CD4-positive, CD25-positive, alpha-beta regulatory T cell (primary cell): ENCODE measurements around the gene NCAPH2. TPM values are rescaled to one million over a fixed set of nuclear protein-coding genes. Genes with fewer than 3 reads are reported as not detected.

Source experiments
- ATAC-seq, 2 donors: fragments of 150-1000 bp; cut with Tn5 transposase; one replicate each; pipeline ENCODE4 v1.10.0; 2021; ENCODE audit warnings: low read depth in 2 of 2, moderate number of reproducible peaks in 2 of 2, moderate library complexity in 1 of 2
- DNase-seq, 3 donors: peaks; one replicate each; pipeline versions ENCODE4 v3.0.0 to v3.0.0-alpha.2; 2012 to 2022; ENCODE audit warnings: mixed read lengths in 1 of 3
- H3K27ac ChIP-seq: one replicate; pipeline ENCODE4 v1.7.0; 2013; ENCODE audit warnings: mild to moderate bottlenecking, low read length; ENCODE audit not compliant: insufficient read depth, poor library complexity, severe bottlenecking
- H3K27me3 ChIP-seq: one replicate; pipeline ENCODE4 v1.7.0; 2013; ENCODE audit warnings: low read length; ENCODE audit not compliant: control insufficient read depth, insufficient read depth
- H3K36me3 ChIP-seq: one replicate; pipeline ENCODE4 v1.7.0; 2013; ENCODE audit warnings: mild to moderate bottlenecking, low read length, moderate library complexity; ENCODE audit not compliant: control insufficient read depth, insufficient read depth
- H3K4me1 ChIP-seq: 2 replicates; pipeline ENCODE4 v1.7.0; 2013; ENCODE audit warnings: mild to moderate bottlenecking, low read length; ENCODE audit not compliant: insufficient read depth, control insufficient read depth, poor library complexity, severe bottlenecking
- H3K4me3 ChIP-seq: one replicate; pipeline ENCODE4 v1.7.0; 2013; ENCODE audit warnings: low read depth, mild to moderate bottlenecking, low read length, moderate library complexity
- H3K9me3 ChIP-seq, 2 experiments: 1 replicate in 1 of 2; 2 replicates in 1 of 2; pipeline ENCODE4 v1.7.0; 2013; ENCODE audit warnings: low read length in 2 of 2, mild to moderate bottlenecking in 1 of 2, moderate library complexity in 1 of 2; ENCODE audit not compliant: control insufficient read depth in 2 of 2
- H3K27ac Mint-ChIP-seq, 3 donors: one replicate each; pipeline ENCODE4 v1.8.0; 2020 to 2022; ENCODE audit warnings: mild to moderate bottlenecking in 3 of 3, mixed read lengths in 3 of 3, moderate library complexity in 2 of 3
- H3K27me3 Mint-ChIP-seq: one replicate; pipeline ENCODE4 v1.8.0; 2022; ENCODE audit warnings: mild to moderate bottlenecking, mixed read lengths
- H3K36me3 Mint-ChIP-seq: one replicate; pipeline ENCODE4 v1.8.0; 2020; ENCODE audit warnings: mixed read lengths
- H3K4me1 Mint-ChIP-seq, 4 donors: one replicate each; pipeline ENCODE4 v1.8.0; 2020 to 2022; ENCODE audit warnings: mixed read lengths in 4 of 4, mild to moderate bottlenecking in 1 of 4
- H3K4me3 Mint-ChIP-seq, 4 donors: one replicate each; pipeline ENCODE4 v1.8.0; 2020 to 2022; ENCODE audit warnings: mild to moderate bottlenecking in 4 of 4, mixed read lengths in 4 of 4, moderate library complexity in 3 of 4
- H3K9me3 Mint-ChIP-seq, 7 donors: one replicate each; pipeline ENCODE4 v1.8.0; 2020 to 2022; ENCODE audit warnings: mixed read lengths in 7 of 7, mild to moderate bottlenecking in 3 of 7, moderate library complexity in 2 of 7
- polyA plus RNA-seq, 4 donors: library from polyadenylated mRNA; unstranded; fragments of 300-500 nt; fragmentation: Illumina TruSeq; gene quantifications; one replicate each; pipeline ENCODE4 v1.2.3, GENCODE V29; 2021
- total RNA-seq: library from RNA; stranded (reverse); gene quantifications from one replicate; pipeline ENCODE4 v1.2.3, GENCODE V29; 2022

The NCAPH2 gene
- total and polyA plus RNA-seq, 5 donors from 2014 or later: 35.8 to 112 (median 41.7) TPM

- H3K36me3 Mint-ChIP-seq: no peaks in the 10 kb centered on the region
- Histone ChIP-seq H3K36me3 (no peaks in the 10 kb centered on the region), H3K9me3 (no peaks in the 10 kb centered on the region), H3K27ac (peak overlapping the region; percentile 96), H3K4me1 (peaks cover 72% of the 10 kb centered on the region), H3K27me3 (no peaks in the 10 kb centered on the region), H3K4me3 (no peak overlapping the region)
- DNase-seq (peak in 1 of 3 donors; percentile 16), ATAC-seq (no peak)
- H3K4me3 Mint-ChIP-seq: peak overlapping the region; percentile 62 to 94 (median 78)
- no peaks in the 10 kb centered on the region for H3K9me3 Mint-ChIP-seq
- peaks cover 0 to 48% (median 28%) of the 10 kb centered on the region in 4 donors for H3K4me1 Mint-ChIP-seq
- H3K27ac Mint-ChIP-seq: peak overlapping the region in 1 of 3 donors; percentile 89
- no peaks in the 10 kb centered on the region for H3K27me3 Mint-ChIP-seq
Observed at GRCh38 chr22:50529416-50529896, 21.4 kb downstream of the NCAPH2 start.

- Mint-ChIP-seq H3K4me1 (peaks cover 0 to 48% (median 25%) of the 10 kb centered on the region in 4 donors), H3K27me3 (no peaks in the 10 kb centered on the region), H3K36me3 (no peaks in the 10 kb centered on the region), H3K4me3 (peak within 1 kb of the TSS; percentile 91 to 96 (median 93)), H3K9me3 (no peaks in the 10 kb centered on the region), H3K27ac (peak within 1 kb of the TSS; percentile 92 to 99 (median 98))
- Histone ChIP-seq H3K27ac (peak within 1 kb of the TSS; percentile 96), H3K4me3 (no peak within 1 kb of the TSS), H3K9me3 (no peaks in the 10 kb centered on the region), H3K27me3 (no peaks in the 10 kb centered on the region), H3K4me1 (peaks cover 66% of the 10 kb centered on the region), H3K36me3 (no peaks in the 10 kb centered on the region)
- DNase-seq (peak; percentile 59 to 84 (median 67)), ATAC-seq (peak; percentile 4 to 10)
Observed at GRCh38 chr22:50529897-50530579, 22.0 kb downstream of the NCAPH2 start, which contains the start of gene TYMP. Gene TYMP (minus strand): TSS chr22:50530012. CDS start chr22:50529709, 303 bp downstream.

- Mint-ChIP-seq H3K9me3 (no peaks in the 10 kb centered on the region), H3K4me1 (peaks cover 0 to 48% (median 25%) of the 10 kb centered on the region in 4 donors), H3K27me3 (no peaks in the 10 kb centered on the region), H3K36me3 (no peaks in the 10 kb centered on the region), H3K4me3 (peak overlapping the region; percentile 91 to 96 (median 92)), H3K27ac (peak overlapping the region; percentile 75 to 92 (median 85))
- no peaks in the 10 kb centered on the region for H3K9me3 ChIP-seq
- no peaks in the 10 kb centered on the region for H3K36me3 ChIP-seq
- peak overlapping the region; percentile 96 for H3K27ac ChIP-seq
- peaks cover 65% of the 10 kb centered on the region for H3K4me1 ChIP-seq
- DNase-seq (peak in 1 of 3 donors; percentile 15), ATAC-seq (no peak)
- H3K27me3 ChIP-seq: no peaks in the 10 kb centered on the region
- H3K4me3 ChIP-seq: no peak overlapping the region
Observed at GRCh38 chr22:50530580-50530876, 22.5 kb downstream of the NCAPH2 start.

- H3K4me1 ChIP-seq: peaks cover 65% of the 10 kb centered on the region
- H3K27ac Mint-ChIP-seq: peak overlapping the region; percentile 92 to 99 (median 98)
Observed at GRCh38 chr22:50530877-50531545, 23.0 kb downstream of the NCAPH2 start.

GRCh38 chr22:50531546-50531961, 23.5 kb downstream of the NCAPH2 start:
- H3K4me1 ChIP-seq: peaks cover 61% of the 10 kb centered on the region
- no peaks in the 10 kb centered on the region for H3K27me3 ChIP-seq
- peak overlapping the region; percentile 66 for H3K4me3 ChIP-seq
- Mint-ChIP-seq H3K9me3 (no peaks in the 10 kb centered on the region), H3K36me3 (no peaks in the 10 kb centered on the region), H3K27ac (peak overlapping the region; percentile 92 to 99 (median 98)), H3K4me1 (peaks cover 0 to 53% (median 25%) of the 10 kb centered on the region in 4 donors), H3K27me3 (no peaks in the 10 kb centered on the region), H3K4me3 (peak overlapping the region; percentile 91 to 96 (median 92))
- no peaks in the 10 kb centered on the region for H3K36me3 ChIP-seq
- ATAC-seq (peak; percentile 61 to 63), DNase-seq (peak; percentile 48 to 86 (median 61))
- no peaks in the 10 kb centered on the region for H3K9me3 ChIP-seq
- H3K27ac ChIP-seq: peak overlapping the region; percentile 96

More at GRCh38 chr22:50530877-50531545, 23.0 kb downstream of the NCAPH2 start:
- H3K9me3 ChIP-seq: no peaks in the 10 kb centered on the region
- DNase-seq: peak; percentile 64 to 92 (median 76)
- Mint-ChIP-seq H3K4me3 (peak overlapping the region; percentile 91 to 96 (median 92)), H3K36me3 (no peaks in the 10 kb centered on the region), H3K27me3 (no peaks in the 10 kb centered on the region), H3K4me1 (peaks cover 0 to 48% (median 25%) of the 10 kb centered on the region in 4 donors), H3K9me3 (no peaks in the 10 kb centered on the region)
- peak overlapping the region; percentile 66 for H3K4me3 ChIP-seq
- peak overlapping the region; percentile 96 for H3K27ac ChIP-seq
- H3K27me3 ChIP-seq: no peaks in the 10 kb centered on the region
- peak; percentile 45 to 47 for ATAC-seq
- no peaks in the 10 kb centered on the region for H3K36me3 ChIP-seq

GRCh38 chr22:50531962-50532674, 24.1 kb downstream of the NCAPH2 start:
- Histone ChIP-seq H3K4me1 (peaks cover 56% of the 10 kb centered on the region), H3K27me3 (no peaks in the 10 kb centered on the region), H3K36me3 (no peaks in the 10 kb centered on the region), H3K4me3 (no peak overlapping the region), H3K9me3 (no peaks in the 10 kb centered on the region), H3K27ac (peak overlapping the region; percentile 96)
- no peaks in the 10 kb centered on the region for H3K9me3 Mint-ChIP-seq
- DNase-seq: no peak
- peaks cover 0 to 49% (median 24%) of the 10 kb centered on the region in 4 donors for H3K4me1 Mint-ChIP-seq
- no peaks in the 10 kb centered on the region for H3K36me3 Mint-ChIP-seq
- ATAC-seq: no peak
- no peaks in the 10 kb centered on the region for H3K27me3 Mint-ChIP-seq
- peak overlapping the region; percentile 91 to 96 (median 93) for H3K4me3 Mint-ChIP-seq
- peak overlapping the region; percentile 76 to 99 (median 92) for H3K27ac Mint-ChIP-seq
